H1 (cell line): Measurements from ENCODE around the gene PRKCA. TPM values are rescaled to one million over a fixed set of nuclear protein-coding genes. Genes with fewer than 3 reads are reported as not detected.

Experiments
- CTCF ChIA-PET: fragments of 300-600 bp; sonication (Branson Sonifier 250); formaldehyde crosslinking; loops from one replicate; lab custom pipeline; 2021; ENCODE audit not compliant: partially characterized antibody; lab: Charles Lee
- POLR2A ChIA-PET: fragments of 300-600 bp; sonication (Branson Sonifier 250); formaldehyde crosslinking; loops from one replicate; lab custom pipeline; 2021; ENCODE audit warnings: inconsistent platforms; ENCODE audit not compliant: partially characterized antibody; lab: Charles Lee
- DNase-seq, 2 experiments: peaks; one replicate each; pipeline versions ENCODE4 v3.0.0 to v3.0.0-alpha.2; 2010 to 2022; ENCODE audit warnings: low spot score in 2 of 2, low read depth in 1 of 2, mixed read lengths in 1 of 2
- FAIRE-seq: peaks from 2 replicates; lab custom pipeline; 2011; peaks lifted over from hg19 to GRCh38; lab: Jason Lieb, UNC
- H2AFZ ChIP-seq: 2 replicates; pipeline ENCODE4 v1.8.1; 2012; ENCODE audit warnings: low read length, inconsistent platforms
- H2AK5ac ChIP-seq: 2 replicates; pipeline ENCODE4 v1.6.1; 2013; ENCODE audit warnings: low read depth, low read length
- H2BK120ac ChIP-seq: replicated peaks from 2 replicates; pipeline ENCODE3; 2013; ENCODE audit warnings: low read depth, low read length, inconsistent platforms
- H2BK12ac ChIP-seq: 2 replicates; pipeline ENCODE4 v1.6.1; 2013; ENCODE audit warnings: low read depth, low read length
- H2BK15ac ChIP-seq: 2 replicates; pipeline ENCODE4 v1.6.1; 2013; ENCODE audit warnings: low read length
- H2BK20ac ChIP-seq: 2 replicates; pipeline ENCODE4 v1.6.1; 2013; ENCODE audit warnings: low read length
- H2BK5ac ChIP-seq: 2 replicates; pipeline ENCODE4 v1.6.1; 2013; ENCODE audit warnings: low read depth, low read length
- H3K14ac ChIP-seq: 2 replicates; pipeline ENCODE4 v1.6.1; 2013; ENCODE audit warnings: inconsistent platforms; ENCODE audit not compliant: insufficient read length
- H3K18ac ChIP-seq: 2 replicates; pipeline ENCODE4 v1.6.1; 2013; ENCODE audit warnings: low read length; ENCODE audit errors: extremely low read depth
- H3K23ac ChIP-seq: 2 replicates; pipeline ENCODE4 v1.6.1; 2013; ENCODE audit warnings: inconsistent platforms; ENCODE audit not compliant: insufficient read length
- H3K23me2 ChIP-seq: 2 replicates; pipeline ENCODE4 v1.6.1; 2013; ENCODE audit warnings: low read depth, low read length
- H3K27ac ChIP-seq: 2 replicates; pipeline ENCODE4 v1.6.1; 2011; ENCODE audit warnings: low read depth, low read length, inconsistent platforms
- H3K27me3 ChIP-seq, 4 experiments: replicated peaks in 1 of 4; 1 replicate in 1 of 4; 2 replicates in 3 of 4; pipeline versions ENCODE4 v1.6.1 to v1.8.1; 2011 to 2013; ENCODE audit warnings: low read length in 3 of 4, mild to moderate bottlenecking in 3 of 4, inconsistent platforms in 2 of 4, mixed read lengths in 2 of 4, moderate library complexity in 1 of 4; ENCODE audit not compliant: control insufficient read depth in 3 of 4, insufficient read depth in 3 of 4; ENCODE audit errors: extremely low read depth in 1 of 4
- H3K36me3 ChIP-seq, 4 experiments: 2 replicates each; pipeline versions ENCODE4 v1.6.1 to v1.8.1; 2011 to 2013; ENCODE audit warnings: mild to moderate bottlenecking in 4 of 4, low read length in 3 of 4, moderate library complexity in 2 of 4, control low read depth in 1 of 4, inconsistent platforms in 1 of 4; ENCODE audit not compliant: insufficient read depth in 4 of 4, control insufficient read depth in 2 of 4
- H3K4ac ChIP-seq: replicated peaks from 2 replicates; pipeline ENCODE3; 2013; ENCODE audit warnings: low read length, low read depth, mixed read lengths, inconsistent platforms; ENCODE audit not compliant: insufficient read length
- H3K4me1 ChIP-seq, 4 experiments: replicated peaks in 1 of 4; 1 replicate in 1 of 4; 2 replicates in 3 of 4; pipeline versions ENCODE4 v1.6.1 to v1.8.1; 2011 to 2013; ENCODE audit warnings: low read length in 3 of 4, inconsistent platforms in 2 of 4, mixed read lengths in 1 of 4; ENCODE audit not compliant: insufficient read depth in 4 of 4, control insufficient read depth in 3 of 4
- H3K4me2 ChIP-seq, 2 experiments: 2 replicates each; pipeline versions ENCODE4 v1.6.1 to v1.8.1; 2011 to 2013; ENCODE audit warnings: low read depth in 2 of 2, low read length in 2 of 2, control low read depth in 1 of 2, inconsistent platforms in 1 of 2, mild to moderate bottlenecking in 1 of 2; ENCODE audit not compliant: insufficient read depth in 1 of 2
- H3K4me3 ChIP-seq, 4 experiments: fragments of 200-600, 300-600 bp in 1 of 4; sonication (generic), shearing (Covaris generic), sonication (Bioruptor Twin) in 1 of 4; 2 replicates each; pipeline versions ENCODE4 v1.5.1 to v1.8.1; 2011 to 2016; ENCODE audit warnings: low read length in 4 of 4, low read depth in 3 of 4, control low read depth in 2 of 4, inconsistent platforms in 2 of 4, mild to moderate bottlenecking in 2 of 4, mixed read lengths in 1 of 4, moderate library complexity in 1 of 4; ENCODE audit not compliant: insufficient read depth in 2 of 4; ENCODE audit errors: extremely low read depth in 1 of 4
- H3K56ac ChIP-seq: replicated peaks from 2 replicates; pipeline ENCODE3; 2013; ENCODE audit warnings: low read depth, mild to moderate bottlenecking, mixed read lengths, low read length, inconsistent platforms; ENCODE audit not compliant: insufficient read length
- H3K79me1 ChIP-seq: 2 replicates; pipeline ENCODE4 v1.6.1; 2013; ENCODE audit warnings: low read depth, low read length, control low read depth
- H3K79me2 ChIP-seq, 2 experiments: 2 replicates each; pipeline versions ENCODE4 v1.6.1 to v1.8.1; 2012 to 2013; ENCODE audit warnings: low read length in 2 of 2, mild to moderate bottlenecking in 2 of 2, inconsistent platforms in 1 of 2; ENCODE audit not compliant: insufficient read depth in 2 of 2, control insufficient read depth in 1 of 2
- H3K9ac ChIP-seq, 4 experiments: replicated peaks in 1 of 4; 1 replicate in 1 of 4; 2 replicates in 3 of 4; pipeline versions ENCODE4 v1.6.1 to v1.8.1; 2011 to 2013; ENCODE audit warnings: low read depth in 3 of 4, low read length in 3 of 4, control low read depth in 2 of 4, mild to moderate bottlenecking in 2 of 4, moderate library complexity in 2 of 4, inconsistent platforms in 1 of 4; ENCODE audit errors: extremely low read depth in 1 of 4
- H3K9me3 ChIP-seq, 2 experiments: 2 replicates each; pipeline versions ENCODE4 v1.6.1 to v1.8.1; 2012 to 2013; ENCODE audit warnings: mild to moderate bottlenecking in 2 of 2, moderate library complexity in 2 of 2, control low read depth in 1 of 2, inconsistent platforms in 1 of 2, low read depth in 1 of 2, low read length in 1 of 2, mixed read lengths in 1 of 2; ENCODE audit not compliant: insufficient read depth in 2 of 2
- H4K20me1 ChIP-seq, 2 experiments: replicated peaks in 1 of 2; 2 replicates each; pipeline versions ENCODE3 to v1.8.1; 2011 to 2013; ENCODE audit warnings: inconsistent platforms in 2 of 2, low read length in 2 of 2, mild to moderate bottlenecking in 1 of 2; ENCODE audit not compliant: insufficient read depth in 2 of 2, control insufficient read depth in 1 of 2
- H4K5ac ChIP-seq: 2 replicates; pipeline ENCODE4 v1.6.1; 2013; ENCODE audit warnings: low read length, low read depth, mixed read lengths, inconsistent platforms; ENCODE audit not compliant: insufficient read length
- H4K8ac ChIP-seq: 2 replicates; pipeline ENCODE4 v1.8.0; 2013; ENCODE audit warnings: mild to moderate bottlenecking, moderate library complexity, low read length, inconsistent platforms; ENCODE audit not compliant: insufficient read depth; ENCODE audit errors: extremely low read depth
- H4K91ac ChIP-seq: replicated peaks from 2 replicates; pipeline ENCODE3; 2013; ENCODE audit warnings: low read length, mixed read lengths, inconsistent platforms; ENCODE audit not compliant: insufficient read length
- BRCA1 ChIP-seq: IDR thresholded peaks from 2 replicates; pipeline ENCODE4 v1.6.1; 2012; ENCODE audit warnings: low read depth, low read length, improper control_type of control experiment
- CBX8 ChIP-seq: fragments of 300-800, 300-1000 bp; sonication (generic); IDR thresholded peaks from 2 replicates; pipeline ENCODE4 v1.7.1; 2016; ENCODE audit warnings: low read depth, low read length, borderline replicate concordance
- E2F6 ChIP-seq: IDR thresholded peaks from 2 replicates; pipeline ENCODE4 v1.6.1; 2012; ENCODE audit warnings: inconsistent platforms
- FOSL1 ChIP-seq: IDR thresholded peaks from 2 replicates; pipeline ENCODE4 v1.6.1; 2011; ENCODE audit warnings: mild to moderate bottlenecking, low read depth, low read length, moderate library complexity; ENCODE audit not compliant: insufficient read depth
- POLR2A ChIP-seq, 2 experiments: IDR thresholded peaks; 1 replicate in 1 of 2; 2 replicates in 1 of 2; pipeline ENCODE4 v1.6.1; 2011; ENCODE audit warnings: low read depth in 2 of 2, low read length in 2 of 2, mild to moderate bottlenecking in 2 of 2; ENCODE audit errors: control extremely low read depth in 1 of 2
- RXRA ChIP-seq: IDR thresholded peaks from 2 replicates; pipeline ENCODE4 v1.6.1; 2011; ENCODE audit warnings: low read depth, mild to moderate bottlenecking, low read length, moderate library complexity; ENCODE audit not compliant: insufficient read depth
- SAP30 ChIP-seq: fragments of 300-600 bp; sonication (generic); IDR thresholded peaks from 2 replicates; pipeline ENCODE4 v1.7.1; 2012; ENCODE audit warnings: low read length, moderate library complexity, mild to moderate bottlenecking, inconsistent platforms; ENCODE audit not compliant: insufficient read depth, insufficient replicate concordance
- SIN3A ChIP-seq, 2 experiments: IDR thresholded peaks in 1 of 2; conservative IDR thresholded peaks in 1 of 2; 2 replicates each; pipeline ENCODE4 v1.6.1; 2011 to 2012; ENCODE audit warnings: low read length in 2 of 2, improper control_type of control experiment in 1 of 2, low read depth in 1 of 2, mild to moderate bottlenecking in 1 of 2
- WGBS, 2 experiments: shearing (Covaris generic) in 1 of 2; methylation state at CpG; one replicate each; pipeline versions ENCODE4 v1.1.6 to v1.1.7; 2013 to 2015; ENCODE audit warnings: low lambda C conversion rate in 2 of 2, mixed read lengths in 2 of 2, inconsistent platforms in 1 of 2, low coverage in 1 of 2, missing lambda C conversion rate in 1 of 2; ENCODE audit not compliant: insufficient replicate concordance in 2 of 2, insufficient coverage in 1 of 2, insufficient read length in 1 of 2; ENCODE audit errors: extremely low coverage in 1 of 2, missing lambda C conversion rate in 1 of 2; 5-methylcytosine and 5-hydroxymethylcytosine counted together
- polyA plus RNA-seq, 7 experiments: library from polyadenylated mRNA; depleted of rRNA in 3 of 7; stranded (reverse) in 5 of 7; unstranded in 2 of 7; fragments of >200 nt in 5 of 7; fragments of 200-250 nt in 2 of 7; gene quantifications; 1 replicate in 5 of 7; 2 replicates in 1 of 7; 4 replicates in 1 of 7; pipeline versions ENCODE4 v1.2.1 to v1.2.3, GENCODE V29; 2011 to 2013; ENCODE audit warnings: missing spikeins in 2 of 7, mixed read lengths in 2 of 7
- total RNA-seq: library from RNA; stranded (reverse); fragmentation: NEBNext Ultra II Directional; extraction: Animal tissue kit (Norgen Biotek cat#: 25700); gene quantifications from 2 replicates; pipeline ENCODE4 v1.2.1, GENCODE V29; 2021

The PRKCA gene
- total and polyA plus RNA-seq, 2 of the 8 experiments (the other 6 are each of a cell fraction or from before 2014, with no cell fraction given) = 5.8 to 17.8 TPM

GRCh38 chr17:66423056-66423955 is 120.9 kb downstream of the PRKCA start:
- no peak for FAIRE-seq
- Histone ChIP-seq H4K91ac (no peak overlapping the region), H3K4ac (no peak overlapping the region)
- TF ChIP-seq SIN3A (conservative IDR thresholded peaks at IDR 0.05 in 1 of 2, IDR thresholded peaks at IDR 0.05 in 1 of 2; ENCODE audit: low read depth in 1 of 2, low read length in 2 of 2) (no peak), E2F6 (no peak), BRCA1 (no peak), POLR2A (IDR thresholded peaks at IDR 0.05; ENCODE audit: control extremely low read depth in 1 of 2, low read depth in 2 of 2, low read length in 2 of 2) (no peak), FOSL1 (no peak), CBX8 (no peak), RXRA (no peak), SAP30 (no peak)

More at GRCh38 chr17:66423056-66423955, 120.9 kb downstream of the PRKCA start:
- Histone ChIP-seq H3K14ac (no peak overlapping the region), H2AFZ (no peak overlapping the region), H2BK5ac (no peak overlapping the region), H3K36me3 (no peaks in the 10 kb centered on the region), H2BK20ac (no peak overlapping the region), H3K56ac (no peak overlapping the region), H2AK5ac (no peak overlapping the region), H2BK15ac (no peak overlapping the region), H3K27ac (no peak overlapping the region), H3K4me3 (no peak overlapping the region), H3K9me3 (no peaks in the 10 kb centered on the region), H3K79me2 (peaks cover 0 to 7% of the 10 kb centered on the region in 2 experiments; a peak in 1 of 4 replicates), H4K8ac (no peak overlapping the region), H3K23ac (no peak overlapping the region), H3K23me2 (peaks cover 3% of the 10 kb centered on the region; the same call in 1 of the 2 replicates), H4K20me1 (no peaks in the 10 kb centered on the region), H3K4me2 (no peak overlapping the region), H3K18ac (no peak overlapping the region), H3K79me1 (no peaks in the 10 kb centered on the region), H3K9ac (no peak overlapping the region), H3K4me1 (peaks cover 0 to 2% (median 0%) of the 10 kb centered on the region in 4 experiments; a peak in 1 of 7 replicates), H3K27me3 (no peaks in the 10 kb centered on the region), H2BK12ac (no peak overlapping the region), H2BK120ac (no peak overlapping the region), H4K5ac (no peak overlapping the region)
- WGBS, 2 experiments = 80% methylated on average over 10 of the region's 10 CpGs; no CpG with 5 or more reads in 1 of the 2 experiments
- POLR2A ChIA-PET = no interaction called here
- DNase-seq = no peak
- CTCF ChIA-PET = interaction anchor here (0.7 to 2.1 kb wide), 4 partner anchors 8 to 143 kb away, joined by 4 to 9 read pairs (median 4); no protein-coding TSS in a partner anchor
